CD4-positive, alpha-beta T cell treated with Interleukin-2 at 100 ng/mL for 4 hours (primary cell): ENCODE measurements around the gene CTCF.

Experiments
- DNase-seq: peaks from one replicate; pipeline ENCODE4 v3.0.0-alpha.2; 2020; ENCODE audit warnings: low spot score

The CTCF gene

DNA sequence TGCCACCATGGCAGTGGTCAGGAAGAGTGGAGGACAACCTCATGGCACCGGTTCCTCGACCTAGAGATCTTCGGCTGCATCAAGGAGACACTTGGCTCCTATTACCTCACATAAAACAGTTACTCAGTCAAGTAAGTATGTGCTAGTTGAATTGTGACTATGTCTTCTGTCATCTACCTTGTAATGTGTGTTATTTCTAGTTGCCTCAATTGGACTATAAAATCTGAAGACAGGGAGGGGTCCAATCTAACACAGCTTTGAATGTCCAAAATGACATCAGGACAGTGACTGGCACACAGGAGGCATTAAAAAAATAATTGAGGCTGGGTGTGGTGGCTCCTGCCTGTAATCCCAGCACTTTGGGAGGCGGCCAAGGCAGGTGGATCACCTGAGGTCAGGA lies 121.4 kb downstream of the CTCF start:
- no peak for DNase-seq

DNA sequence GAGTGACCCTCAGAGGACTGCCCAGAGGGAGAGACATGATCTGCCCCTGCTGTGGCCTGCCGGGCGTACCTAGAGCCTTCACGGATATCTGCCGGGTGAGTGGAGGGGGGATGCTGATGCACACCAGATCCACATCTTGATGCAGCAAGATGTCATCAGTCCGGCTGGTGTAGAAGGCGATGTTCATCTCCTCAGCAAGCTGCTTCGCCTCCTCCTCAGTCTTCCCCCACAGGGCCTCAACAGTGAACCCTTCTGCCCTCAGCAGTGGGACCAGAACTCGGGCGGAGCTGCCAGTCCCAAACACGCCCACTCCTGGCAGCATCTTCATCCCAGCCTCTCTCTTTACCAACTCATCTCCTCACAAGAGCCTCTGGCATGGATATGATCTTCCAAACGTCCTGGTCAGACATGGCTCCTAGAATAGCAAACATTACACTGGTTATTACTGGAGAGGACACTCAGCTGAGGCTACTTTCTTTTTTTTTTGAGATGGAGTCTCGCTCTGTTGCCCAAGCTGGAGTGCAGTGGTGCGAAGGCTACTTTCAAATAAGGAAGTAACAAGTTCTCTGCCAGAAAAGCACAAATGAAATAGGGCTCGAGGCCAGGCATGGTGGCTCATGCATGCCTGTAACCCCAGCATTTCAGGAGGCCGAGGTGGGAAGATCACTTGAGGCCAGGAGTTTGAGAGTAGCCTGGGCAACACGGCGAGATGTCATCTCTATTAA lies 123.2 kb downstream of the CTCF start:
- DNase-seq, result no peak
